Measurements from ENCODE around the gene TRABD2A. TPM values are rescaled to one million over a fixed set of nuclear protein-coding genes. Genes with fewer than 3 reads are reported as not detected.

The TRABD2A gene
- total and polyA plus RNA-seq, 2 of the 13 experiments (the other 11 are each of a cell fraction or from before 2014, with no cell fraction given) = 0.15 TPM; not detected in 1

DNA sequence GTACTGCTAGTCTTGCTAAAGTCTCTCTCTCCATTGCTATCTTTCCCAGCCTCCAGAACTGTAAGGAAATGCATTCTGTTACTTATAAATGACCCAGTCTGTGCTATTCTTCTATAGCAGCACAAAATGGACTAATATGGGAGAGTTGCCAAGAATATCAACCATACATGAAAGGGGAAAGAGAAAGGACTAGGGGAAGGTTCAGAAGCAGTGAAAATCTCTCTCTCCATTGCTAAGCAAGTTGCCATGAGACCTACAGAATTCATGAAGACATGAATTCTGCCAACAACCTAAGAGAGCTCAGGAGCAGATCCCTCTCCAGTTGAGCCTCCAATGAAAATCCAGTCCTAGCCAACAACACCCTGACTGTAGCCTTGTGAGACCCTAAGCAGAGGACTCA lies 3.6 kb upstream of the TRABD2A start (continued):
- no peak for TF ChIP-seq SNAPC2 (CRISPR knock-in tag; IDR thresholded peaks at IDR 0.05)
- TF ChIP-seq KDM2A (CRISPR knock-in tag; IDR thresholded peaks at IDR 0.05; ENCODE audit: borderline replicate concordance, low read depth) = no peak
- TF ChIP-seq XRCC5 (optimal IDR thresholded peaks at IDR 0.05; ENCODE audit: low read length) = no peak
- TF ChIP-seq KAT8 (CRISPR knock-in tag; IDR thresholded peaks at IDR 0.05) = no peak

DNA sequence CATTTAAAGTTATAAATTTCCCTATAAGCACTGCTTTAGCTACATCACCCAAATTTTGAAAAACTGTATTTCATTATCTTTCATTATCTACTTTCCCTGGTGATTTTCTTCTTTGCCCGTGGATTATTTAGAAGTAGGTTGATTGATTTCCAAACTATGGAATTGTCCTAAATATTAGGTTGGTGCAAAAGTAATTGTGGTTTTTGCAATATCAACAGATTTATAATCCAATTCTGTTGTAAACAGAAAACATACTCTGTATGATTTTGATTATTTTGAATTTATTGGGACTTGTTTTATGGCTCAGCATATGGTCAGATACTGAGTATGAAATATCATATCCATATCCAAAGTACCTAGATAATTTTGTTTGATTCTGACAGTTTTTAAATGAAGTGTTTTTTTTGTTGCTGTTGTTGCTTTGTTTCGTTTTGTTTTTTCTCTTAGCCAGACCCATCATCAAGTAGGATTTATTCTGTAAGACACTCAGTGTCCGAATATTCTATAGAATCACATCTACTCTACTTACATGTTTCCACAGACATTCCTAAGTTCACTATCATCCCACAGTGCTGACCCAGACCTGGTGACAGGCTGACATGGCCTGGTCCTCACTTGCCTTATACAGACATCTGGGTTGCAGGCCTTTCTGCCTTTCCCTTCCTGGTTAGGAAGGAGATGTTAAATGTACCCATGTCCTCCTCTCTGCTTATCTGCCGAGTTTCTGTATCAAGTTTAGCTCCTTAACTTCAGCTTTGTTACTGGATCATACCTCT lies 2.1 kb upstream of the TRABD2A start:
- WGBS (ENCODE audit: low lambda C conversion rate) = 19% methylated on average over 4 of the region's 4 CpGs
- no TSS peak for BruUV-seq (replicated peaks)
- no peak overlapping the region for H3K4me3 ChIP-seq (replicated peaks in 1 of 3; ENCODE audit: insufficient read depth in 1 of 3, low read depth in 2 of 3, low read length in 3 of 3)
- H3K27ac ChIP-seq (ENCODE audit: extremely low read length, insufficient read depth, low read length) = no peak overlapping the region
- peaks cover 17 to 64% of the 10 kb centered on the region in 2 experiments for H3K27me3 ChIP-seq (ENCODE audit: control insufficient read depth in 1 of 2, insufficient read depth in 2 of 2, low read length in 2 of 2)
- ChIA-PET POLR2A (interaction anchor here (0.8 kb wide), 1 partner anchor 23 kb away, joined by 5 read pairs; no protein-coding TSS in a partner anchor), CTCF (ENCODE audit: low intra/inter-chr PET ratio, low total read pairs) (interaction anchor here (1.4 to 3.2 kb wide), 5 partner anchors 13 to 390 kb away, joined by 4 to 20 read pairs (median 7); no protein-coding TSS in a partner anchor)
- no peak for TF ChIP-seq CCAR2 (optimal IDR thresholded peaks at IDR 0.05; ENCODE audit: low read depth, low read length)
- TF ChIP-seq ZNF34 (CRISPR knock-in tag; IDR thresholded peaks at IDR 0.05; ENCODE audit: borderline replicate concordance) = no peak
- no peak for TF ChIP-seq ZNF660 (CRISPR knock-in tag; IDR thresholded peaks at IDR 0.05; ENCODE audit: borderline replicate concordance, low read depth)
- no peak for TF ChIP-seq ZNF549 (CRISPR knock-in tag; IDR thresholded peaks at IDR 0.05)
- peak; percentile 34; the same call in 1 of the 2 replicates for TF ChIP-seq MAFF (IDR thresholded peaks at IDR 0.05; ENCODE audit: low read depth, low read length)
- no peak for TF ChIP-seq RCOR2 (CRISPR knock-in tag; IDR thresholded peaks at IDR 0.05)
- TF ChIP-seq ZNF709 (CRISPR knock-in tag; IDR thresholded peaks at IDR 0.05) = no peak
- TF ChIP-seq, protein P1, sequence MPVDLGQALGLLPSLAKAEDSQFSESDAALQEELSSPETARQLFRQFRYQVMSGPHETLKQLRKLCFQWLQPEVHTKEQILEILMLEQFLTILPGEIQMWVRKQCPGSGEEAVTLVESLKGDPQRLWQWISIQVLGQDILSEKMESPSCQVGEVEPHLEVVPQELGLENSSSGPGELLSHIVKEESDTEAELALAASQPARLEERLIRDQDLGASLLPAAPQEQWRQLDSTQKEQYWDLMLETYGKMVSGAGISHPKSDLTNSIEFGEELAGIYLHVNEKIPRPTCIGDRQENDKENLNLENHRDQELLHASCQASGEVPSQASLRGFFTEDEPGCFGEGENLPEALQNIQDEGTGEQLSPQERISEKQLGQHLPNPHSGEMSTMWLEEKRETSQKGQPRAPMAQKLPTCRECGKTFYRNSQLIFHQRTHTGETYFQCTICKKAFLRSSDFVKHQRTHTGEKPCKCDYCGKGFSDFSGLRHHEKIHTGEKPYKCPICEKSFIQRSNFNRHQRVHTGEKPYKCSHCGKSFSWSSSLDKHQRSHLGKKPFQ (CRISPR knock-in tag; IDR thresholded peaks at IDR 0.05; ENCODE audit: insufficient replicate concordance) = no peak
- TF ChIP-seq MAFK (conservative IDR thresholded peaks at IDR 0.05 in 1 of 2, IDR thresholded peaks at IDR 0.05 in 1 of 2; ENCODE audit: low read length in 2 of 2) = peak; percentile 36 to 68; a peak in 3 of 4 replicates
- TF ChIP-seq SETDB1 (CRISPR knock-in tag; IDR thresholded peaks at IDR 0.05; ENCODE audit: borderline replicate concordance) = no peak
- no peak for TF ChIP-seq RBM39 (IDR thresholded peaks at IDR 0.05; ENCODE audit: low read depth, low read length, poor library complexity, severe bottlenecking)
- no peaks in the 10 kb centered on the region for H3K9me3 ChIP-seq (ENCODE audit: low read length)
- in situ Hi-C loops (cut with HindIII; ENCODE audit: extremely low pct_ligation_motif_present, low pct_unique_long_range_greater_than_20kb) (loop anchor here (5.0 to 10.0 kb wide), 2 partner anchors 248 to 396 kb away; no protein-coding TSS in a partner anchor), intact Hi-C loops (cut with micrococcal nuclease; ENCODE audit: unreplicated experiment) (loop anchor here (1.0 kb wide), 4 partner anchors 41 to 388 kb away; no protein-coding TSS in a partner anchor)
- no peak overlapping the region for H3K9ac ChIP-seq (ENCODE audit: insufficient read depth, low read depth, low read length)
- peaks cover 40% of the 10 kb centered on the region for H3K4me1 ChIP-seq (ENCODE audit: insufficient read depth, low read length)
- no peak for FAIRE-seq
- no peak for DNase-seq (ENCODE audit: low spot score)
- H3K4me2 ChIP-seq (ENCODE audit: low read depth, low read length) = no peak overlapping the region
- no peak overlapping the region for H2AFZ ChIP-seq (ENCODE audit: low read length)
- H4K20me1 ChIP-seq (ENCODE audit: insufficient read depth, low read length) = peaks cover 3% of the 10 kb centered on the region; the same call in 1 of the 2 replicates
- no peaks in the 10 kb centered on the region for H3K79me2 ChIP-seq (ENCODE audit: insufficient read depth, low read length)
- ATAC-seq = no peak
- no peaks in the 10 kb centered on the region for H3K36me3 ChIP-seq (replicated peaks in 1 of 2; ENCODE audit: control insufficient read depth in 1 of 2, insufficient read depth in 2 of 2, low read length in 2 of 2)
